Stimulated activated CD8-positive, alpha-beta memory T cell treated with anti-CD3 and anti-CD28 coated beads, Interleukin-15, amount 100 ng/mL, for 48 hours (primary cell): ENCODE measurements around the gene MANSC4.
A peak's percentile ranks its signal among the peaks of the same experiment; 100 is the strongest.

ENCODE experiments used
- DNase-seq, 2 donors: peaks; one replicate each; pipeline ENCODE4 v3.0.0-alpha.2; 2020; ENCODE audit warnings: low read depth in 2 of 2

Gene MANSC4

GRCh38 chr12:27779920-27780611 lies at the start of gene MANSC4, which contains the start of gene KLHL42:
MANSC4 (minus strand) TSS chr12:27780236; CDS start chr12:27771276, 8,960 bp downstream.
KLHL42 (plus strand) TSS chr12:27780233; CDS start chr12:27780331, 98 bp downstream.
- DNase-seq: peak; percentile 47 to 49

GRCh38 chr12:27828196-27828595 lies 48.2 kb upstream of the MANSC4 start:
- DNase-seq: no peak

- DNase-seq: no peak
Measured at GRCh38 chr12:27826076-27826475, 46.0 kb upstream of the MANSC4 start.

GRCh38 chr12:27824126-27824842 lies 44.2 kb upstream of the MANSC4 start:
- peak in 1 of 2 donors; percentile 26 for DNase-seq

GRCh38 chr12:27823038-27823437 lies 43.0 kb upstream of the MANSC4 start:
- no peak for DNase-seq

GRCh38 chr12:27822076-27822712 lies 42.2 kb upstream of the MANSC4 start:
- peak; percentile 60 to 67 for DNase-seq

- peak in 1 of 2 donors; percentile 4 for DNase-seq
Measured at GRCh38 chr12:27821259-27821973, 41.4 kb upstream of the MANSC4 start.

GRCh38 chr12:27820564-27820963 lies 40.5 kb upstream of the MANSC4 start:
- DNase-seq: no peak

- DNase-seq: no peak
Measured at GRCh38 chr12:27818401-27818918, 38.4 kb upstream of the MANSC4 start.

- no peak for DNase-seq
Measured at GRCh38 chr12:27817766-27818165, 37.7 kb upstream of the MANSC4 start.

GRCh38 chr12:27814851-27815591 lies 35.0 kb upstream of the MANSC4 start:
- DNase-seq: no peak

- DNase-seq: no peak
Measured at GRCh38 chr12:27814411-27814810, 34.4 kb upstream of the MANSC4 start.

- no peak for DNase-seq
Measured at GRCh38 chr12:27812502-27812901, 32.5 kb upstream of the MANSC4 start.

GRCh38 chr12:27810756-27811155 lies 30.7 kb upstream of the MANSC4 start:
- DNase-seq: no peak

- DNase-seq: no peak
Measured at GRCh38 chr12:27808841-27809240, 28.8 kb upstream of the MANSC4 start.

GRCh38 chr12:27807063-27807703 lies 27.1 kb upstream of the MANSC4 start:
- peak; percentile 15 to 18 for DNase-seq

- DNase-seq: no peak
Measured at GRCh38 chr12:27806259-27806658, 26.2 kb upstream of the MANSC4 start.

GRCh38 chr12:27805238-27805637 lies 25.2 kb upstream of the MANSC4 start:
- no peak for DNase-seq

- no peak for DNase-seq
Measured at GRCh38 chr12:27802936-27803335, 22.9 kb upstream of the MANSC4 start.

GRCh38 chr12:27802511-27802910 lies 22.5 kb upstream of the MANSC4 start:
- no peak for DNase-seq

GRCh38 chr12:27801630-27802029 lies 21.6 kb upstream of the MANSC4 start:
- DNase-seq: no peak
